GM18517 (cell line): ENCODE data around the gene GIPC1.
"Not testable (repeated sequence)": the region's sequence is repeated elsewhere in the genome, so short reads cannot be mapped to it uniquely, and the experiment has no call there.

Source experiments
- ATAC-seq: cut with Tn5 transposase; IDR thresholded peaks from one replicate; pipeline ENCODE4 v1.9.1; 2021; ENCODE audit warnings: mild to moderate bottlenecking, moderate library complexity; ENCODE audit not compliant: unreplicated experiment

Gene GIPC1

GRCh38 chr19:14496029-14496833, at the start of gene GIPC1:
TSS of gene GIPC1 (minus strand) at chr19:14496127. CDS start at chr19:14482976, 13,151 bp downstream.
- ATAC-seq, result peak; percentile 57

- ATAC-seq, result no peak
These were observed 49.8 kb upstream of the GIPC1 start for GRCh38 chr19:14545716-14546082.

- ATAC-seq, result no peak
These were observed 49.2 kb upstream of the GIPC1 start for GRCh38 chr19:14544977-14545715.

- ATAC-seq, result no peak
These were observed 48.1 kb upstream of the GIPC1 start for GRCh38 chr19:14544047-14544446.

GRCh38 chr19:14542711-14543328, 46.9 kb upstream of the GIPC1 start:
- no peak for ATAC-seq

- ATAC-seq, result not testable (repeated sequence)
These were observed 46.1 kb upstream of the GIPC1 start for GRCh38 chr19:14541979-14542378.

- no peak for ATAC-seq
These were observed 45.0 kb upstream of the GIPC1 start for GRCh38 chr19:14540741-14541525.

GRCh38 chr19:14536926-14537692, 41.2 kb upstream of the GIPC1 start:
- no peak for ATAC-seq

GRCh38 chr19:14533450-14533849, 37.5 kb upstream of the GIPC1 start:
- ATAC-seq, result no peak

- ATAC-seq, result no peak
These were observed 34.6 kb upstream of the GIPC1 start for GRCh38 chr19:14530506-14530905.

GRCh38 chr19:14530005-14530348, 34.0 kb upstream of the GIPC1 start:
- no peak for ATAC-seq

GRCh38 chr19:14529254-14530004, 33.5 kb upstream of the GIPC1 start, which contains the start of gene TECR:
TSS of gene TECR (plus strand) at chr19:14529594. CDS start at chr19:14529697, 103 bp downstream.
- ATAC-seq, result peak; percentile 95

GRCh38 chr19:14528419-14529253, 32.7 kb upstream of the GIPC1 start:
- no peak for ATAC-seq

- ATAC-seq, result no peak
These were observed 30.5 kb upstream of the GIPC1 start for GRCh38 chr19:14526423-14526822.

- ATAC-seq, result no peak
These were observed 29.8 kb upstream of the GIPC1 start for GRCh38 chr19:14525729-14526128.

- ATAC-seq, result no peak
These were observed 24.6 kb upstream of the GIPC1 start for GRCh38 chr19:14520543-14520942.

GRCh38 chr19:14519860-14520407, 24.0 kb upstream of the GIPC1 start:
- ATAC-seq, result no peak

GRCh38 chr19:14519245-14519859, 23.4 kb upstream of the GIPC1 start:
- no peak for ATAC-seq
